Fibroblast of villous mesenchyme (primary cell): ENCODE results near the gene FRK. TPM values are rescaled to one million over a fixed set of nuclear protein-coding genes. Genes with fewer than 3 reads are reported as not detected.

Experiments used
- DNase-seq: peaks from one replicate; pipeline ENCODE4 v3.0.0-alpha.2; 2010; ENCODE audit warnings: low read depth
- H3K4me3 ChIP-seq: 2 replicates; pipeline ENCODE4 v1.5.1; 2011; ENCODE audit warnings: low read depth, mild to moderate bottlenecking, low read length
- total RNA-seq: library from RNA; depleted of rRNA; stranded (reverse); fragments of >200 nt; gene quantifications from 2 replicates; pipeline ENCODE4 v1.2.3, GENCODE V29; 2012
- TF ChIP-seq, protein P1 (sequence below): IDR thresholded peaks from 2 replicates; pipeline ENCODE4 v1.5.1; 2012; ENCODE audit warnings: low read depth, mild to moderate bottlenecking, low read length; ENCODE audit not compliant: insufficient read depth

Gene FRK
- total RNA-seq, 1 donor, result 0.43 TPM

- TF ChIP-seq, protein P1, sequence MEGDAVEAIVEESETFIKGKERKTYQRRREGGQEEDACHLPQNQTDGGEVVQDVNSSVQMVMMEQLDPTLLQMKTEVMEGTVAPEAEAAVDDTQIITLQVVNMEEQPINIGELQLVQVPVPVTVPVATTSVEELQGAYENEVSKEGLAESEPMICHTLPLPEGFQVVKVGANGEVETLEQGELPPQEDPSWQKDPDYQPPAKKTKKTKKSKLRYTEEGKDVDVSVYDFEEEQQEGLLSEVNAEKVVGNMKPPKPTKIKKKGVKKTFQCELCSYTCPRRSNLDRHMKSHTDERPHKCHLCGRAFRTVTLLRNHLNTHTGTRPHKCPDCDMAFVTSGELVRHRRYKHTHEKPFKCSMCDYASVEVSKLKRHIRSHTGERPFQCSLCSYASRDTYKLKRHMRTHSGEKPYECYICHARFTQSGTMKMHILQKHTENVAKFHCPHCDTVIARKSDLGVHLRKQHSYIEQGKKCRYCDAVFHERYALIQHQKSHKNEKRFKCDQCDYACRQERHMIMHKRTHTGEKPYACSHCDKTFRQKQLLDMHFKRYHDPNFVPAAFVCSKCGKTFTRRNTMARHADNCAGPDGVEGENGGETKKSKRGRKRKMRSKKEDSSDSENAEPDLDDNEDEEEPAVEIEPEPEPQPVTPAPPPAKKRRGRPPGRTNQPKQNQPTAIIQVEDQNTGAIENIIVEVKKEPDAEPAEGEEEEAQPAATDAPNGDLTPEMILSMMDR, result no peak
- no peak for DNase-seq
These were observed 43.0 kb downstream of the FRK start for GRCh38 chr6:116017546-116018295.

GRCh38 chr6:116016846-116017545 is 43.7 kb downstream of the FRK start:
- TF ChIP-seq, protein P1, result no peak

More at GRCh38 chr6:116017546-116018295, 43.0 kb downstream of the FRK start:
- H3K4me3 ChIP-seq, result no peak overlapping the region

DNA sequence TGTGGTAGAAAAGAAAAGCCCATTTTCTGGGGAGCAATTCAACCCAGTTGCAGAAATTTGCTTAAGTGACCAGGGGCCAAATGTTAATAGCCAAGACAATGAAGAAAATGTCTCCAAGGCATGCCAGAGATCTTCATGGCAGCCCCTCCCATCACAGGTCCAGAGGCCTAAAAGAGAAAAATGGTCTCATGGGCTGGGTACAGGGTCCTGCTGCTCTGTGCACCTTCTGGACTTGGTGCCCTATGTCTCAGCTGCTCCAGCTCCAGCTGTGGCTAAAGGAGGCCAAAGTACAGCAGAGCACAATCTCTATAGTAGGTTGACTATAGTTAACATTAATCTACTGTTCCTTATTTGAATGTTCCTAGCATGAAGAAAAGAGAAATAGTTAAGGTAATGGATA is 44.7 kb downstream of the FRK start:
- TF ChIP-seq, protein P1, result no peak
- no peak for DNase-seq
- no peak overlapping the region for H3K4me3 ChIP-seq

More at GRCh38 chr6:116016846-116017545, 43.7 kb downstream of the FRK start:
- H3K4me3 ChIP-seq, result no peak overlapping the region
- peak; percentile 82 for DNase-seq

DNA sequence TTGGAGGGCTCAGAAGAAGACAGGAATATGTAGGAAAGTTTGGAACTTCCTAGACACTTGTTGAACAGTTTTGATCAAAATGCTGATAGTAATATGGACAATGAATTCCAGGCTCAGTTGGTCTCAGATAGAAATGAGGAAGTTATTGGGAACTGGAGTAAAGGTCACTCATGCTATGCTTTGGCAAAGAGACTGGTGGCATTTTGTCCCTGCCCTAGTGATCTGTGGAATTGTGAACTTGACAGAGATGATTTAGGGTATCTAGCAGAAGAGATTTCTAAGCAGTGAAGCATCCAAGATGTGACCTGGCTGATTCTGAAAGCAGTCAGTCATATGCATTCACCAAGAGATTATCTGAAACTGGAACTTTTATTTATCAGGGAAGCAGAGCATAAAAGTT is 45.1 kb downstream of the FRK start:
- TF ChIP-seq, protein P1, result no peak
- no peak for DNase-seq
- no peak overlapping the region for H3K4me3 ChIP-seq

DNA sequence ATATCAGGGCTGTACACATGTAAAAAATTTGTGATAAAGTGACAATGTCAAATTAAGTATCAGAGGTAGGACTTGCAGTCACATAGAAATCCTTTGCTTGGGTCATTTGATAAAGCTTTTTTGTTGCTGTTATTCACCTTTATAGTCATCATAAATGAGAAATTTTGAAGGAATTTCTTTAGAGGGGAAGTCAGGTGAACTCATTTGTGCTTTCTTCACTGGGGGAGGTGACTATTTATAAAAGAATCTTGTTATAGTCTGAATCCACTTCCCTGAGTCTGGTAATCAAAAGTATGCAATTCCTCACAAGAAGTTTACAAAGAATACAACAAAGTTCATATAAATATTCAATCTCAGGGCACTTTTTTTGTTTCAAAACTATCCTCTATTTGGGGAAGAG is 47.7 kb downstream of the FRK start:
- DNase-seq, result no peak

GRCh38 chr6:116012471-116012949 is 48.2 kb downstream of the FRK start:
- TF ChIP-seq, protein P1, result no peak
- peak; percentile 96 for DNase-seq
- H3K4me3 ChIP-seq, result no peak overlapping the region

More for the DNA sequence above, 47.7 kb downstream of the FRK start:
- H3K4me3 ChIP-seq, result no peak overlapping the region
- TF ChIP-seq, protein P1, result no peak
